HG02943 (cell line): Measurements from ENCODE around the gene CCDC187.

Experiments
- ATAC-seq: cut with Tn5 transposase; IDR thresholded peaks from one replicate; pipeline ENCODE4 v1.9.1; 2021; ENCODE audit warnings: mild to moderate bottlenecking, low read depth, moderate library complexity; ENCODE audit not compliant: unreplicated experiment

Gene CCDC187

GRCh38 chr9:136257381-136258298 is 46.3 kb downstream of the CCDC187 start:
- ATAC-seq = no peak

- no peak for ATAC-seq
Measured at GRCh38 chr9:136255896-136256890, 47.7 kb downstream of the CCDC187 start.

DNA sequence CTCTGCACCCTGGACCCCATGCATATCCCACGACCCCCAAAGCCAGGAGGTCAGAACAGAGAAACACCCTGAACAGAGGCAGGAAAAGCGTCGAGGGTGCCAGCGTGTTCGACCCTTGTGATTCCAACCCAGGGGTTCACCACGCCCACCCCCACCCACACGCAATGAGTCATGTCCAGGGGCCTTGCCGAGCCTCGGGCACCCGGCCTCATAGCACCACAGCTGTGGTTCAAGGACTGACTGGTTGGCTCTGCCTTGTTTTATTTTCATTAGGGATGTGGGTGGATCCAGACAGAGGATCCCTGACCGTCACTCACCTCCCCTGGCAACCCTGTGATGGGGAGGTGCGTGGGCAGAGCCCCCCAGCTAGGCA is 48.7 kb downstream of the CCDC187 start:
- ATAC-seq = no peak

GRCh38 chr9:136254381-136255165 is 49.3 kb downstream of the CCDC187 start:
- ATAC-seq = no peak

GRCh38 chr9:136253246-136254130 is 50.4 kb downstream of the CCDC187 start:
- no peak for ATAC-seq

DNA sequence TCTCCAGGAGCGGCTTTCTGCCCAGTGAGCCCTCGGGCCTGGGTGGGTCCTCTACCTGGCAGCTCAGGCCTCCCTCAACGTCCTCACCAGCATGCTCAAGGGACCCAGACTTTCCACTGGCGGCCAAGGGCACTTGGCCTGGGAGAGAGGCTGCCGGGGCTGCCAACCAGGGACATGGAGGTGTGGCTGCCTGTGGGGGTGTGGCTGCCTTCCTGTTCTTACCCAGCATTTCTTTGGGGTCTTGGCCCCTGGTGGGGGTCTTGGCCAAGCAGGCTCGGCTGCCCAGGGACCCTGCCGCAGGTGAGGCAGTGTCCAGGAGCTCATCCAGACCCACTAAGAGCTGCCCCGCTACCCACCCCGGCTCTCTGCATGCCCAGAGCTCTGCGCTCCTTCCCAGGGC is 51.0 kb downstream of the CCDC187 start:
- ATAC-seq = no peak

GRCh38 chr9:136252281-136252680 is 51.6 kb downstream of the CCDC187 start:
- no peak for ATAC-seq

GRCh38 chr9:136251264-136252115 is 52.4 kb downstream of the CCDC187 start:
- ATAC-seq = no peak

DNA sequence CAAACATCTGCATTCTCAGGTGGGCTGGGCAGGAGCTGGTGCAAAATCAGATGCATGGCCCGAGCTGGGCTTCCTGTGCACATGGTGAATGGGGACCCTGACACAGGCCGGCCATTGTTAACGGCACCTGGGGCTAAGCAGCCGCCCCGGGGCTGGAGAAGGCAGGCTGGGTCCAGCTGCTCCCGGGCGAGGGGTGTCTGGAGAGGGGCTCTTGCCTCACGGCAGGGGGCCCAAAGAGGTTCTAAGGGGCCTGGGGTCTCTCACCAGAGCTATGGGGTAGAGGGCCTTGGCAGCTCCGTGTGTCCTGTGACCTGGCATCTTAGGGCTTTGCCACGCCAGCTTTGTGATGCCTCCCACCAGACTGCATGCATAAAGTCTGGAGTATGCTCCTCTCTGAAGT is 53.2 kb downstream of the CCDC187 start:
- ATAC-seq = no peak

GRCh38 chr9:136249877-136250559 is 53.9 kb downstream of the CCDC187 start:
- no peak for ATAC-seq

DNA sequence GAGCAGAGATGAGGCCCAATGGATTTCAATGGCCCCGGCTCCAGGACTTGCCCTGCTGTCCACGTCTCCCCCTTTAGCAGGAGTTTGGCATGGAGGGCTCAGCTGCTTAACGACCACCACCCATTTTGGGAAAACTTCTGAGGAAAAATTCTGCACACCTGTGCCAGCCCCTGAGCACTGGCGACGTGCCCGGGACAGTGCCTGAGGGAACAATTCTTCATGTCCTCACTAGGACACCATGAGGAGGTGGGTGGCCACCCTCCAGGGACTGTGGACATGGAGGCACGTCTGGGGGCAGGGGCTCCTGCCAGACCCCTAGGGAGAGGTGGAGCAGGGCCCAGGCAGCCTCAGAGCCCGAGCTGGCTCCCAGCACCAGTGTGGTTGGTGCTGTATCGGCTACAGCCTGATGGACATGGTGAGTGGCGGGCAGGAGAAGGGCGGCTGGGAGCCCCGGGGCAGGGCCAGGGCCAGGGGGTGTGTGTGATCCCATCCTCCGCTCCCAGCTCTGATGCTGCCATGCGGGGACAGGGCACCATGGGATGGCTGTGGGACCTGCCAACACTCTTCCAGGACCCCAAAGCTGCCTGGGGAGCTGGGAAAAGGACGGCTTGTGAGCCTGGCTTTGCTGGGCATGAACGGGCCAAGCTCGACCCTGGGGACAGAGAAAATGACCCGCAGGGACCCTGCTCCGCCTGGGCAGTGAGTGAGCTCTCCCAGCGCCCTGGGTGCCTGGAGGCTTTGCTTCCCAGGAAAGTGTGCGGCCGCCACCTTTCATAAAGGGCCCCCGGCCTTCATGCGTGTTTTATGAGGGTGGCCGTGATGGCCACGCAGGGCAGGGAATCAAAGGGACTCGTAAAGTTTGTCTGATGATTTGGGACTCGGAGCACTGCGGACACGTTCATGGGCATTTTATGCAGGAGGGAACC is 54.7 kb downstream of the CCDC187 start:
- no peak for ATAC-seq

DNA sequence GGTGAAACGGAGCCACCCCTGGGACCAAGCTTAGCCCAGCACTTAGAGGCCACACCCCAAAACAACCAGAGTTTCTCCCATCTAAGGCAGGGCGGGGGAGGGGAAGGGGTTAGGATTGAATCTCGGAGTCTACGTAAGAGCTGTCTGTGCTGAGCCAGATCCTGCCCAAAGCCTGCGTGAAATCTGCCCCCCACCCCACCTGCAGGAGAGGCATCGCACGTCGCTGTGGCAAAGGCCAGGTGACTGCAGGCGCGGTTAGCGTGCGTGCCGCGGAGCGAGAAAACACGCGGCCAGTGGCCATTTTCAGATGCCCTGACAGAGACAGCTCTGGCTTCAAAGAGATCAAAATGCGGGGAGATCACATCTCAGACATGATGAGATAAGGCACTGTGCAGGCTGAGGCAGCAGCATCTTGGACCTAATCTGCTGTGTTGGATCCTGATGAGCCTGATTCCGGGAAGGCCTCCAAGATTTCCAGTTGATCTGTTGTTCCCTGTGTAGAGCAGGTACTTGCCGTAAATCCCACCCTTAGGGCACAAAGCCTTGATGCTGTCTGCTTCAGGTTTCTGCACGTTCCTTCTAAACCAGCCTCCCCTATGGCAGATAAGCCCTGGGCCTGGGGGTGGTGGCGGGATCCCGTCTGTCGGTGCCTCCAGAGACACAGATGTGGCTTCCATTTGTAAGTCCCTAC is 55.8 kb downstream of the CCDC187 start:
- ATAC-seq = no peak

DNA sequence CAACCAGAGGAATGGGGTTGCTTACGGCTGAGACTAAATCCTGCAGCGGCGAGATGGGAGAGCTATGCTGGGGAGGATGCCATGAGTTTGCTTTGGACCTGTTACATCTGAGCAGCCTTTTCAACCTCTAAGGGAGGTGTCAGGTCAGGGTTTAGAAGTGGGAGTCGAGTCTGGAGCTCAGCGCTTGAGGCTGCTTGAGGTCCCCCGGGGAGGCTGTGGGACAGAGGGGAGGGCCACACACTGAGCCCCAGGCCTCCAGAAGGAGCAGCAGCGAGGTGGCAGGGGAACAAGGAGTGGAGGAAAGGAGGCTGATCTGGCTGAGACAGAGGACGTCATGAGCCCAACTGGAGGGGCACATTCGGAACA is 56.4 kb downstream of the CCDC187 start:
- no peak for ATAC-seq

- ATAC-seq = no peak
Measured at GRCh38 chr9:136246849-136247550, 56.9 kb downstream of the CCDC187 start.

GRCh38 chr9:136245219-136246150 is 58.4 kb downstream of the CCDC187 start, which contains the start of gene QSOX2:
QSOX2 (minus strand) TSS chr9:136245812; CDS start chr9:136245803, 9 bp downstream.
- peak; percentile 48 for ATAC-seq
